Endothelial cell (in vitro differentiated cells): ENCODE data around the gene EPN3. TPM values are rescaled to one million over a fixed set of nuclear protein-coding genes. Genes with fewer than 3 reads are reported as not detected.

Experiments used
- DNase-seq: peaks from one replicate; pipeline ENCODE4 v3.0.0; 2021; ENCODE audit warnings: low spot score
- H3K27ac Mint-ChIP-seq: one replicate; pipeline ENCODE4 v1.8.0; 2021; ENCODE audit warnings: mixed read lengths, inconsistent platforms; ENCODE audit not compliant: unreplicated experiment
- H3K27me3 Mint-ChIP-seq: one replicate; pipeline ENCODE4 v1.8.0; 2021; ENCODE audit warnings: mild to moderate bottlenecking, moderate library complexity, mixed read lengths, inconsistent platforms; ENCODE audit not compliant: unreplicated experiment
- H3K36me3 Mint-ChIP-seq: one replicate; pipeline ENCODE4 v1.8.0; 2021; ENCODE audit warnings: mild to moderate bottlenecking, low read depth, mixed read lengths, inconsistent platforms; ENCODE audit not compliant: unreplicated experiment
- H3K4me1 Mint-ChIP-seq: one replicate; pipeline ENCODE4 v1.8.0; 2021; ENCODE audit warnings: mild to moderate bottlenecking, mixed read lengths, inconsistent platforms; ENCODE audit not compliant: unreplicated experiment
- H3K4me3 Mint-ChIP-seq: one replicate; pipeline ENCODE4 v1.8.0; 2021; ENCODE audit warnings: mild to moderate bottlenecking, mixed read lengths, inconsistent platforms; ENCODE audit not compliant: unreplicated experiment
- H3K9me3 Mint-ChIP-seq: one replicate; pipeline ENCODE4 v1.8.0; 2021; ENCODE audit warnings: mixed read lengths, inconsistent platforms; ENCODE audit not compliant: unreplicated experiment
- total RNA-seq: library from RNA; stranded (reverse); fragmentation: NEBNext Ultra II Directional; extraction: Animal tissue kit (Norgen Biotek cat#: 25700); gene quantifications from one replicate; pipeline ENCODE4 v1.2.1, GENCODE V29; 2021; ENCODE audit not compliant: unreplicated experiment
- TF ChIP-seq, protein P1 (sequence below): fragments of 200-600 bp; sonication (generic); IDR thresholded peaks from one replicate; pipeline ENCODE4 v1.5.0; 2021; ENCODE audit warnings: antibody characterized with exemption; ENCODE audit not compliant: unreplicated experiment

Gene EPN3
- total RNA-seq, 1 donor from 2014 or later = 0.49 TPM

DNA sequence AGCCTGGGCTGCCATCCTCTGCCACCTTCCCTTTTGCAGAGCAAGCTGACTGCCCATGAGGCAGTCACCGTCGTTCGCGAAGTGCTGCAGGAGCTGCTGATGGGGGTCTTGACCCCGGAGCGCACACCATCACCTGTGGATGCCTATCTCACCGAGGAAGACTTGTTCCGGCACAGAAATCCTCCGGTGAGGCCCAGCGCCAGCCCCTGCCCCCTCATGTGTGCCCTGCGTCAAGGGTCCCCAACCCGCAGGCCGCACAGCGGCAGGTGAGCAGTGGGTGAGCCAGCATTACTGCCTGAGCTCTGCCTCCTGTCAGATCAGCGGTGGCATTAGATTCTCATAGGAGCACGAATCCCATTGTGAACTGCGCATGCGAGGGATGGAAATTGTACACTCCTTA, 7.7 kb upstream of the EPN3 start:
- no peak for DNase-seq
- Mint-ChIP-seq H3K36me3 (no peaks in the 10 kb centered on the region), H3K4me3 (no peak overlapping the region), H3K27ac (no peak overlapping the region), H3K9me3 (no peaks in the 10 kb centered on the region), H3K27me3 (peaks cover 2% of the 10 kb centered on the region), H3K4me1 (peaks cover 23% of the 10 kb centered on the region)
- TF ChIP-seq, protein P1, sequence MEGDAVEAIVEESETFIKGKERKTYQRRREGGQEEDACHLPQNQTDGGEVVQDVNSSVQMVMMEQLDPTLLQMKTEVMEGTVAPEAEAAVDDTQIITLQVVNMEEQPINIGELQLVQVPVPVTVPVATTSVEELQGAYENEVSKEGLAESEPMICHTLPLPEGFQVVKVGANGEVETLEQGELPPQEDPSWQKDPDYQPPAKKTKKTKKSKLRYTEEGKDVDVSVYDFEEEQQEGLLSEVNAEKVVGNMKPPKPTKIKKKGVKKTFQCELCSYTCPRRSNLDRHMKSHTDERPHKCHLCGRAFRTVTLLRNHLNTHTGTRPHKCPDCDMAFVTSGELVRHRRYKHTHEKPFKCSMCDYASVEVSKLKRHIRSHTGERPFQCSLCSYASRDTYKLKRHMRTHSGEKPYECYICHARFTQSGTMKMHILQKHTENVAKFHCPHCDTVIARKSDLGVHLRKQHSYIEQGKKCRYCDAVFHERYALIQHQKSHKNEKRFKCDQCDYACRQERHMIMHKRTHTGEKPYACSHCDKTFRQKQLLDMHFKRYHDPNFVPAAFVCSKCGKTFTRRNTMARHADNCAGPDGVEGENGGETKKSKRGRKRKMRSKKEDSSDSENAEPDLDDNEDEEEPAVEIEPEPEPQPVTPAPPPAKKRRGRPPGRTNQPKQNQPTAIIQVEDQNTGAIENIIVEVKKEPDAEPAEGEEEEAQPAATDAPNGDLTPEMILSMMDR = no peak

DNA sequence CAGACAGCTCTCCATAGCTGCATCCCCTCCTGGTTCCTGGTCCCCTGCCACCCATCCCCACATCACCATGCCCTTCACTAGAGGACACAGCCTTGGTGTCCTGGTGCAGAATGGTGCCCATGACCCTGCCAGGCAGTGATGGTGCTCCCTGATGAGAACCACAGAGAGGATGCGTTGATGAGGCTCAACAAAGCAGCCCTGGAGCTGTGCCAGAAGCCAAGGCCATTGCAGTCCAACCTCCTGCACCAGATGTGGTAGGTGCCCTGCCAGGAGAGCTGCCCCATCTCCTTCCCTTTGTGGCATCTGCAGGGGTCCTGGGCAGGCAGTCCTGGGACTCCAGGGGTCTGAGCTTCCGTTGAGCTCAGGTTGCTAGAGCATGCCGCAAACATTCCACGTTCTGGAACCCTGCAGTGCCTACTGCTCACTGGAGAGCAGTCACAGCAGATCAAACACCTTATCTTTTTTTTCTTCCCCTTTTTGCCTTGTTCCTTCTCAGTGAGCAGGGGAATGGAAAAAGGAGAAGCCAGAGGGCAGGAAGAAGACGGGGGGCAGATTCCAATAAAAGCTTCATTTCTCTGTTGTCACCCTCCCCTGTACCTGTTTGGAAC, 5.3 kb upstream of the EPN3 start:
- Mint-ChIP-seq H3K36me3 (no peaks in the 10 kb centered on the region), H3K9me3 (no peaks in the 10 kb centered on the region), H3K27me3 (peaks cover 4% of the 10 kb centered on the region), H3K27ac (no peak overlapping the region), H3K4me3 (no peak overlapping the region), H3K4me1 (peaks cover 27% of the 10 kb centered on the region)
- DNase-seq = no peak
- TF ChIP-seq, protein P1 = no peak

DNA sequence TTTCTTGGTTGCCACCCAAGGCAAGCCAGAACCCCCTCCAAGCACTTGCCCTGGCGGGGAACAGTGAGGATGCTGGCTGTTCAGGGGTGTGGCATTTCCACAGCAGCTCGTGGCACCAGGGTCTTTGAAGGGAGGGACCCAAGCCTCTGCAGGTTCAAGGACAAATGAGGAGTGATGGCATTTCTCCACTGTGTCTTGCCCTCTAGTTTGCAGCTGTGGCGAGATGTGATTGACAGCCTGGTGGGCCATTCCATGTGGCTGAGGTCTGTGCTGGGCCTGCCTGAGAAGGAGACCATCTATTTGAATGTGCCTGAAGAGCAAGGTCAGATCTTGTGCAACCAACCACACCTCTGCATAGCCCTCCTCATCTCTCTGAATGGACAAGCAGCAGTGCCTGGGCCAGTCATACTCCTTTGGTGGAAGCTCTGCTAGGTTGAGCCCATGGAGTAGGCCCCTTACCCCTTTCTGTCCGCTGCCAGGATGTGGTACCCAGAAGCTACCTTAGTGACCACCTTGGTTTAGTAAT, 4.5 kb upstream of the EPN3 start:
- TF ChIP-seq, protein P1 = no peak
- H3K27ac Mint-ChIP-seq = no peak overlapping the region
- H3K4me1 Mint-ChIP-seq = peaks cover 25% of the 10 kb centered on the region
- H3K36me3 Mint-ChIP-seq = no peaks in the 10 kb centered on the region
- H3K4me3 Mint-ChIP-seq = no peak overlapping the region
- peaks cover 5% of the 10 kb centered on the region for H3K27me3 Mint-ChIP-seq
- no peaks in the 10 kb centered on the region for H3K9me3 Mint-ChIP-seq
- DNase-seq = no peak

DNA sequence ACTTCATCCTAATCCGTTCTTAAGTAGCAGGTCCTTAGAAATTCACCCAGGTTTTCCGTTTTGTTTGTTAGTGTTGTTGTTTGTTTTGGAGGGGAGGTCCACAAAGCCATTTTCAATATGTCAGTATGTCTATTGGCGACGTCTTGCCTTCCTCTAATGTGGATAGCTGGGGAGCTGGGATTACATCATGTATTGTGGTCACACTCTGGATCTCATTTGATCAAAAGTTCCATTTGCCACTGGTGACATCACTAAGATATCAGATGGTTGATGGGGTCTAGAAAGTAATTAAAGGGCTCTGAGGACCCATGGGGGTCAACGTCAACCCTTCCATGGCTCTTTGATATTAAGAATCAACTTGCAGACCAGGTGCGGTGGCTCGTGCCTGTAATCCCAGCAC, 2.7 kb upstream of the EPN3 start:
- no peak for DNase-seq
- TF ChIP-seq, protein P1 = no peak
- Mint-ChIP-seq H3K4me3 (no peak overlapping the region), H3K9me3 (no peaks in the 10 kb centered on the region), H3K4me1 (peaks cover 17% of the 10 kb centered on the region), H3K36me3 (no peaks in the 10 kb centered on the region), H3K27ac (no peak overlapping the region), H3K27me3 (peaks cover 9% of the 10 kb centered on the region)

DNA sequence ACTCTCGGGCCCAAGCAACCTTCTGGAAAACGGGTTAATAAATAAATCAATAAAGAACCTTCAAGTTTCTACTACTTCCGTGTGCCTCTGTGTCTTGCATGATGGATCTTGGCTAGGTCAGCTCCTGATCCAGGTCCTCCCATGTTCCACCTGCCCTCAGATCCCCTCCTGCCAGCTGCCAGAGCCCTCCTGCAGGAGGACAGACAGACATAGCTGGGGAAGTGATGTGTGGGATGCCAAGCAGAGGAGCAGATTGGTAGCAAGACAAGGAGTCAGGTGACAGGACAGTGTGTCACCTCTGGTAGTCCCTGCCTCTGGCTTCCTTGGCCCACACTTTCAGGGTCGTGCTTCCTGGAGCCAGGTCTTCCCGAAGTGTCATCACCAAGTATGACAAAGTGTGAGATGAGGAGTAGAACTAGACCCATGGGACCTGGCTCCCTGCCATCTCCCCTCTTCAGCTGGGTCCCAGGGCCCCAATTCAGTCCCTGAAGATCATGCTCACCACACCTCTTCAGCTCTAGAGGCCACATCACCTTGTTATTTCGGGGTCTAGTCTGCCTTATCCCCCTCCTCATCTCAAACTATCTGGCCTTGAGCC, 1.0 kb upstream of the EPN3 start:
- H3K27ac Mint-ChIP-seq = no peak overlapping the region
- H3K27me3 Mint-ChIP-seq = peaks cover 9% of the 10 kb centered on the region
- no peaks in the 10 kb centered on the region for H3K9me3 Mint-ChIP-seq
- peaks cover 13% of the 10 kb centered on the region for H3K4me1 Mint-ChIP-seq
- H3K36me3 Mint-ChIP-seq = no peaks in the 10 kb centered on the region
- H3K4me3 Mint-ChIP-seq = no peak overlapping the region
- no peak for DNase-seq
- TF ChIP-seq, protein P1 = no peak
